ENCODE measurements around the gene S100P.

The S100P gene

GRCh38 chr4:6692806-6693205 lies 872 bp upstream of the S100P start:
- no peak overlapping the region for H3K4me3 ChIP-seq (ENCODE audit: low read depth, low read length)
- DNase-seq (ENCODE audit: low read depth) = no peak

GRCh38 chr4:6694177-6694901 lies 661 bp downstream of the S100P start:
- no peak for DNase-seq (ENCODE audit: low read depth)
- TF ChIP-seq CTCF (IDR thresholded peaks at IDR 0.05; ENCODE audit: low read depth, low read length, missing control alignments) = no peak
- H3K4me3 ChIP-seq (ENCODE audit: low read depth, low read length) = no peak overlapping the region

More at GRCh38 chr4:6692806-6693205, 872 bp upstream of the S100P start:
- TF ChIP-seq CTCF (IDR thresholded peaks at IDR 0.05; ENCODE audit: low read depth, low read length, missing control alignments) = no peak

- TF ChIP-seq CTCF (IDR thresholded peaks at IDR 0.05; ENCODE audit: low read depth, low read length, missing control alignments) = no peak
- DNase-seq (ENCODE audit: low read depth) = no peak
- H3K4me3 ChIP-seq (ENCODE audit: low read depth, low read length) = no peak overlapping the region
These were observed 2.3 kb downstream of the S100P start for GRCh38 chr4:6695660-6696610.

- no peak for DNase-seq (ENCODE audit: low read depth)
- no peak for TF ChIP-seq CTCF (IDR thresholded peaks at IDR 0.05; ENCODE audit: low read depth, low read length, missing control alignments)
- H3K4me3 ChIP-seq (ENCODE audit: low read depth, low read length) = no peak overlapping the region
These were observed 2.9 kb downstream of the S100P start for GRCh38 chr4:6696611-6697010.

- H3K4me3 ChIP-seq (ENCODE audit: low read depth, low read length) = no peak overlapping the region
- no peak for TF ChIP-seq CTCF (IDR thresholded peaks at IDR 0.05; ENCODE audit: low read depth, low read length, missing control alignments)
- no peak for DNase-seq (ENCODE audit: low read depth)
These were observed 3.5 kb downstream of the S100P start for GRCh38 chr4:6697131-6697530.

- TF ChIP-seq CTCF (IDR thresholded peaks at IDR 0.05; ENCODE audit: low read depth, low read length, missing control alignments) = no peak
- no peak overlapping the region for H3K4me3 ChIP-seq (ENCODE audit: low read depth, low read length)
- no peak for DNase-seq (ENCODE audit: low read depth)
These were observed 5.7 kb downstream of the S100P start for GRCh38 chr4:6699388-6699787.

Data from GM12864 (cell line).